HepG2 (cell line): Measurements from ENCODE around the gene XPR1. TPM values are rescaled to one million over a fixed set of nuclear protein-coding genes. Genes with fewer than 3 reads are reported as not detected.

Experiments
- ATF7-NPFF ChIP-seq: sonication (generic); formaldehyde crosslinking; IDR thresholded peaks from 2 replicates; pipeline ENCODE4 v1.8.1; 2023; ENCODE audit warnings: mild to moderate bottlenecking, low read depth, missing genetic modification reagents, moderate library complexity
- CBX5 ChIP-seq: sonication (generic); formaldehyde crosslinking; IDR thresholded peaks from 2 replicates; pipeline ENCODE4 v1.4.0; 2020; ENCODE audit warnings: missing genetic modification reagents, borderline replicate concordance
- CENPT ChIP-seq: sonication (generic); formaldehyde crosslinking; IDR thresholded peaks from 2 replicates; pipeline ENCODE4 v1.8.0; 2022; ENCODE audit warnings: low read depth, mild to moderate bottlenecking, moderate library complexity, missing genetic modification reagents
- CREB1 ChIP-seq, 2 experiments: fragments of 450-650 bp in 1 of 2; IDR thresholded peaks; 2 replicates each; pipeline ENCODE4 v1.6.1; 2016 to 2017; ENCODE audit warnings: control low read depth in 1 of 2, mild to moderate bottlenecking in 1 of 2, missing compliant biosample characterization in 1 of 2, missing genetic modification characterization in 1 of 2
- FOSL1 ChIP-seq: sonication (generic); formaldehyde crosslinking; IDR thresholded peaks from 2 replicates; pipeline ENCODE4 v1.9.0; 2021; ENCODE audit warnings: missing genetic modification reagents, borderline replicate concordance
- FOXM1 ChIP-seq: sonication (generic); formaldehyde crosslinking; IDR thresholded peaks from 2 replicates; pipeline ENCODE4 v1.5.0; 2020; ENCODE audit warnings: missing genetic modification reagents
- KDM2A ChIP-seq: sonication (generic); formaldehyde crosslinking; IDR thresholded peaks from 2 replicates; pipeline ENCODE4 v1.4.0; 2020; ENCODE audit warnings: low read depth, missing genetic modification reagents, borderline replicate concordance
- SKI ChIP-seq: fragments of 450-650 bp; IDR thresholded peaks from one replicate; pipeline ENCODE4 v1.6.1; 2018; ENCODE audit warnings: mild to moderate bottlenecking; ENCODE audit not compliant: partially characterized antibody
- STAT6 ChIP-seq: sonication (generic); formaldehyde crosslinking; IDR thresholded peaks from 2 replicates; pipeline ENCODE4 v1.4.0; 2020; ENCODE audit warnings: missing genetic modification reagents, mild to moderate bottlenecking, borderline replicate concordance
- SUZ12 ChIP-seq: fragments of 150-350 bp; IDR thresholded peaks from 2 replicates; pipeline ENCODE4 v1.6.1; 2014; ENCODE audit warnings: low read depth, low read length
- ZBTB7A ChIP-seq: sonication (generic); formaldehyde crosslinking; IDR thresholded peaks from 2 replicates; pipeline ENCODE4 v1.8.0; 2022; ENCODE audit warnings: mild to moderate bottlenecking, missing genetic modification reagents
- ZFP36 ChIP-seq: fragments of 150-350 bp; IDR thresholded peaks from 2 replicates; pipeline ENCODE4 v1.6.1; 2018; ENCODE audit warnings: borderline replicate concordance, low read length, low read depth; ENCODE audit not compliant: partially characterized antibody
- ZFY ChIP-seq: sonication (generic); formaldehyde crosslinking; IDR thresholded peaks from 2 replicates; pipeline ENCODE4 v1.4.0; 2020; ENCODE audit warnings: missing genetic modification reagents
- ZNF121 ChIP-seq: sonication (generic); formaldehyde crosslinking; IDR thresholded peaks from 2 replicates; pipeline ENCODE4 v1.5.0; 2020; ENCODE audit warnings: mild to moderate bottlenecking, missing genetic modification reagents
- ZNF343 ChIP-seq: sonication (generic); formaldehyde crosslinking; IDR thresholded peaks from 2 replicates; pipeline ENCODE4 v1.4.0; 2020; ENCODE audit warnings: mild to moderate bottlenecking, missing genetic modification reagents
- ZNF775 ChIP-seq: sonication (generic); formaldehyde crosslinking; IDR thresholded peaks from 2 replicates; pipeline ENCODE4 v1.4.0; 2020; ENCODE audit warnings: missing genetic modification reagents, mild to moderate bottlenecking, moderate library complexity, borderline replicate concordance
- ZSCAN25 ChIP-seq: sonication (generic); formaldehyde crosslinking; IDR thresholded peaks from 2 replicates; pipeline ENCODE4 v1.8.0; 2022; ENCODE audit warnings: mild to moderate bottlenecking, missing genetic modification reagents
- polyA plus RNA-seq, 8 experiments: library from polyadenylated mRNA; depleted of rRNA in 3 of 8; stranded (reverse) in 7 of 8; unstranded in 1 of 8; fragments of >200 nt; fragmentation: Illumina TruSeq in 4 of 8; extraction: Trizol in 4 of 8; gene quantifications; 2 replicates each; pipeline versions ENCODE4 v1.2.1 to v1.2.3, GENCODE V29; 2011 to 2016; ENCODE audit warnings: low read depth in 4 of 8, missing spikeins in 1 of 8, mixed read lengths in 1 of 8; ENCODE audit not compliant: insufficient read depth in 1 of 8
- total RNA-seq, 5 experiments: library from RNA; depleted of rRNA; stranded (reverse); fragments of >200 nt; fragmentation: Illumina TruSeq; extraction: Trizol; gene quantifications; 2 replicates each; pipeline ENCODE4 v1.2.3, GENCODE V29; 2016; ENCODE audit warnings: low read depth in 1 of 5
- TF ChIP-seq, protein P1 (sequence below): sonication (generic); formaldehyde crosslinking; IDR thresholded peaks from 2 replicates; pipeline ENCODE4 v1.5.1; 2020; ENCODE audit warnings: mild to moderate bottlenecking, missing genetic modification reagents, moderate library complexity
- TF ChIP-seq, protein P2 (sequence below): sonication (generic); formaldehyde crosslinking; IDR thresholded peaks from 2 replicates; pipeline ENCODE4 v1.8.0; 2022; ENCODE audit warnings: mild to moderate bottlenecking, missing genetic modification reagents; ENCODE audit not compliant: insufficient replicate concordance
- TF ChIP-seq, protein P3 (sequence below): sonication (generic); formaldehyde crosslinking; IDR thresholded peaks from 2 replicates; pipeline ENCODE4 v1.4.0; 2020; ENCODE audit warnings: missing genetic modification reagents, mild to moderate bottlenecking, borderline replicate concordance

The XPR1 gene
- total and polyA plus RNA-seq, 2 of the 13 experiments (the other 11 are each of a cell fraction or from before 2014, with no cell fraction given): 22.3 to 23.6 TPM

DNA sequence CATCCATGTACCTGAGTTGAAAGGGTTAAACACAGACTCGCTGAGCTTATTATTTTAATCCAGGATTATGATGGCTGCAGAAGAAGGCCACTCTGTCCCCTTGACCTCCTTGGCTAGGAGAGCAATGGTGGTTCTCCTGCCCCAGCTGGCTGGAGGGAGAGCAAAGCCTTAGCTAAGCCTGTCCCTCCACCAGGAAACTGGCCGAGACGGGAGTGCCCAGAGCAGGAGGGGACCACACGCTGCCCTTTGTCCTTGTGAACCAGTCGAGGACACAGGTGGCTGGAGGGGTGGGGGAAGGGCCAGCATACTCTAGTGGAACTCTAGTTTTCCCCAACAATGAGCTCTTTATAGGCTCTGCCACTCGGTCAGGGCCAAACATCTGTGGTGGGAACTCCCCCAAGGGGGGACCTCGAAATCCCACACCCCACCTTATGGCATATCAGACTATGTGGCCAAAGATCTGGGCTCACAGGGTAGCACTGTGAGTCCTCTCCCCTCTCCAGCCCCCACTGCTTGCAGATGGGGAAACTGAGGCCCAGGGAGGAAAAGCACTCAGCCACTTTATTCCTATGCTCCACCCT lies 293.7 kb downstream of the XPR1 start (continued):
- TF ChIP-seq CBX5 (CRISPR knock-in tag) (peak; percentile 54; the same call in 1 of the 2 replicates), ZFY (CRISPR knock-in tag) (no peak), ZNF343 (CRISPR knock-in tag) (peak; percentile 82; the same call in 1 of the 2 replicates), CREB1 (IDR thresholded peaks at IDR 0.05) (no peak), CREB1 (CRISPR knock-in tag; IDR thresholded peaks at IDR 0.05) (no peak), ATF7-NPFF (CRISPR knock-in tag) (no peak), SUZ12 (no peak), ZBTB7A (CRISPR knock-in tag) (peak; percentile 58; the same call in 1 of the 2 replicates), FOXM1 (CRISPR knock-in tag) (no peak), ZNF121 (no peak), CENPT (CRISPR knock-in tag) (no peak), ZSCAN25 (CRISPR knock-in tag) (no peak), ZNF775 (no peak), STAT6 (no peak), SKI (no peak), KDM2A (CRISPR knock-in tag) (peak; percentile 22; the same call in 1 of the 2 replicates), FOSL1 (CRISPR knock-in tag) (no peak), ZFP36 (no peak)
- TF ChIP-seq, protein P1, sequence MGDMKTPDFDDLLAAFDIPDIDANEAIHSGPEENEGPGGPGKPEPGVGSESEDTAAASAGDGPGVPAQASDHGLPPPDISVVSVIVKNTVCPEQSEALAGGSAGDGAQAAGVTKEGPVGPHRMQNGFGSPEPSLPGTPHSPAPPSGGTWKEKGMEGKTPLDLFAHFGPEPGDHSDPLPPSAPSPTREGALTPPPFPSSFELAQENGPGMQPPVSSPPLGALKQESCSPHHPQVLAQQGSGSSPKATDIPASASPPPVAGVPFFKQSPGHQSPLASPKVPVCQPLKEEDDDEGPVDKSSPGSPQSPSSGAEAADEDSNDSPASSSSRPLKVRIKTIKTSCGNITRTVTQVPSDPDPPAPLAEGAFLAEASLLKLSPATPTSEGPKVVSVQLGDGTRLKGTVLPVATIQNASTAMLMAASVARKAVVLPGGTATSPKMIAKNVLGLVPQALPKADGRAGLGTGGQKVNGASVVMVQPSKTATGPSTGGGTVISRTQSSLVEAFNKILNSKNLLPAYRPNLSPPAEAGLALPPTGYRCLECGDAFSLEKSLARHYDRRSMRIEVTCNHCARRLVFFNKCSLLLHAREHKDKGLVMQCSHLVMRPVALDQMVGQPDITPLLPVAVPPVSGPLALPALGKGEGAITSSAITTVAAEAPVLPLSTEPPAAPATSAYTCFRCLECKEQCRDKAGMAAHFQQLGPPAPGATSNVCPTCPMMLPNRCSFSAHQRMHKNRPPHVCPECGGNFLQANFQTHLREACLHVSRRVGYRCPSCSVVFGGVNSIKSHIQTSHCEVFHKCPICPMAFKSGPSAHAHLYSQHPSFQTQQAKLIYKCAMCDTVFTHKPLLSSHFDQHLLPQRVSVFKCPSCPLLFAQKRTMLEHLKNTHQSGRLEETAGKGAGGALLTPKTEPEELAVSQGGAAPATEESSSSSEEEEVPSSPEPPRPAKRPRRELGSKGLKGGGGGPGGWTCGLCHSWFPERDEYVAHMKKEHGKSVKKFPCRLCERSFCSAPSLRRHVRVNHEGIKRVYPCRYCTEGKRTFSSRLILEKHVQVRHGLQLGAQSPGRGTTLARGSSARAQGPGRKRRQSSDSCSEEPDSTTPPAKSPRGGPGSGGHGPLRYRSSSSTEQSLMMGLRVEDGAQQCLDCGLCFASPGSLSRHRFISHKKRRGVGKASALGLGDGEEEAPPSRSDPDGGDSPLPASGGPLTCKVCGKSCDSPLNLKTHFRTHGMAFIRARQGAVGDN (CRISPR knock-in tag): peak; percentile 85
- TF ChIP-seq, protein P2, sequence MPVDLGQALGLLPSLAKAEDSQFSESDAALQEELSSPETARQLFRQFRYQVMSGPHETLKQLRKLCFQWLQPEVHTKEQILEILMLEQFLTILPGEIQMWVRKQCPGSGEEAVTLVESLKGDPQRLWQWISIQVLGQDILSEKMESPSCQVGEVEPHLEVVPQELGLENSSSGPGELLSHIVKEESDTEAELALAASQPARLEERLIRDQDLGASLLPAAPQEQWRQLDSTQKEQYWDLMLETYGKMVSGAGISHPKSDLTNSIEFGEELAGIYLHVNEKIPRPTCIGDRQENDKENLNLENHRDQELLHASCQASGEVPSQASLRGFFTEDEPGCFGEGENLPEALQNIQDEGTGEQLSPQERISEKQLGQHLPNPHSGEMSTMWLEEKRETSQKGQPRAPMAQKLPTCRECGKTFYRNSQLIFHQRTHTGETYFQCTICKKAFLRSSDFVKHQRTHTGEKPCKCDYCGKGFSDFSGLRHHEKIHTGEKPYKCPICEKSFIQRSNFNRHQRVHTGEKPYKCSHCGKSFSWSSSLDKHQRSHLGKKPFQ (CRISPR knock-in tag): peak; percentile 56
- TF ChIP-seq, protein P3, sequence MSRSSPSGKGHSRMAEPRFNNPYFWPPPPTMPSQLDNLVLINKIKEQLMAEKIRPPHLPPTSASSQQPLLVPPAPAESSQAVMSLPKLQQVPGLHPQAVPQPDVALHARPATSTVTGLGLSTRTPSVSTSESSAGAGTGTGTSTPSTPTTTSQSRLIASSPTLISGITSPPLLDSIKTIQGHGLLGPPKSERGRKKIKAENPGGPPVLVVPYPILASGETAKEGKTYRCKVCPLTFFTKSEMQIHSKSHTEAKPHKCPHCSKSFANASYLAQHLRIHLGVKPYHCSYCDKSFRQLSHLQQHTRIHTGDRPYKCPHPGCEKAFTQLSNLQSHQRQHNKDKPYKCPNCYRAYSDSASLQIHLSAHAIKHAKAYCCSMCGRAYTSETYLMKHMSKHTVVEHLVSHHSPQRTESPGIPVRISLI: peak; percentile 16; the same call in 1 of the 2 replicates
